Panc1 (cell line): Measurements from ENCODE around the gene SIRPA. TPM values are rescaled to one million over a fixed set of nuclear protein-coding genes. Genes with fewer than 3 reads are reported as not detected.

Experiments used
- ATAC-seq: fragments of 200-7000 bp; cut with Tn5 transposase; 2 replicates; pipeline ENCODE4 v1.9.1; 2020; ENCODE audit warnings: mild to moderate bottlenecking, moderate library complexity
- BruUV-seq: library from RNA; stranded (reverse); fragments of 400-500 nt; replicated peaks from 2 replicates; lab custom pipeline; 2021; lab: Mats Ljungman, UMichigan
- CTCF ChIA-PET: fragments of 300-600 bp; sonication (Branson Sonifier 250); formaldehyde crosslinking; loops from one replicate; lab custom pipeline; 2022; ENCODE audit warnings: antibody characterized with exemption; lab: Charles Lee
- POLR2A ChIA-PET: fragments of 300-600 bp; sonication (Branson Sonifier 250); formaldehyde crosslinking; loops from one replicate; lab custom pipeline; 2022; ENCODE audit warnings: antibody characterized with exemption; lab: Charles Lee
- DNase-seq: peaks from one replicate; pipeline ENCODE4 v3.0.0-alpha.2; 2010; ENCODE audit warnings: low read depth, low spot score
- H3K27ac ChIP-seq: 2 replicates; pipeline ENCODE4 v1.5.1; 2011; ENCODE audit warnings: mild to moderate bottlenecking, low read length, inconsistent platforms
- H3K27me3 ChIP-seq: fragments of 200-500 bp; sonication (Bioruptor generic); 2 replicates; pipeline ENCODE4 v1.6.0; 2014; ENCODE audit warnings: low read length, inconsistent platforms; ENCODE audit not compliant: control insufficient read depth, insufficient read depth
- H3K36me3 ChIP-seq: fragments of 200-500 bp; sonication (Bioruptor generic); 2 replicates; pipeline ENCODE4 v1.5.1; 2014; ENCODE audit warnings: inconsistent platforms, mild to moderate bottlenecking, low read length, moderate library complexity; ENCODE audit not compliant: control insufficient read depth, insufficient read depth
- H3K4me1 ChIP-seq: 2 replicates; pipeline ENCODE4 v1.5.1; 2011; ENCODE audit warnings: inconsistent platforms, mild to moderate bottlenecking, low read length, moderate library complexity; ENCODE audit not compliant: control insufficient read depth, insufficient read depth
- H3K4me3 ChIP-seq, 2 experiments: 2 replicates each; pipeline ENCODE4 v1.5.1; 2011 to 2012; ENCODE audit warnings: low read depth in 2 of 2, low read length in 2 of 2, mild to moderate bottlenecking in 2 of 2, inconsistent platforms in 1 of 2, moderate library complexity in 1 of 2
- H3K9me3 ChIP-seq: fragments of 200-500 bp; sonication (Bioruptor generic); 2 replicates; pipeline ENCODE4 v1.5.1; 2014; ENCODE audit warnings: low read depth, mild to moderate bottlenecking, inconsistent platforms, low read length, moderate library complexity; ENCODE audit not compliant: control insufficient read depth, insufficient read depth
- CTCF ChIP-seq: fragments of 450-650 bp; IDR thresholded peaks from 2 replicates; pipeline ENCODE4 v1.5.1; 2017; ENCODE audit warnings: mild to moderate bottlenecking
- POLR2AphosphoS5 ChIP-seq: IDR thresholded peaks from 2 replicates; pipeline ENCODE4 v1.6.1; 2012; ENCODE audit warnings: mild to moderate bottlenecking, low read depth, low read length, moderate library complexity
- REST ChIP-seq, 2 experiments: IDR thresholded peaks; 2 replicates each; pipeline ENCODE4 v1.6.1; 2011 to 2012; ENCODE audit warnings: low read depth in 2 of 2, control low read depth in 1 of 2, low read length in 1 of 2, mild to moderate bottlenecking in 1 of 2, moderate library complexity in 1 of 2; ENCODE audit not compliant: insufficient read depth in 1 of 2
- SIN3A ChIP-seq: IDR thresholded peaks from 2 replicates; pipeline ENCODE4 v1.6.1; 2012; ENCODE audit warnings: low read depth, mild to moderate bottlenecking, low read length, moderate library complexity, borderline replicate concordance; ENCODE audit not compliant: insufficient read depth
- TCF7L2 ChIP-seq: IDR thresholded peaks from 2 replicates; pipeline ENCODE4 v1.6.1; 2011; ENCODE audit warnings: mild to moderate bottlenecking, low read depth, low read length, inconsistent platforms
- in situ Hi-C: cut with HindIII; loops from 2 replicates; pipeline ENCODE4 v1.10.0; 2016; ENCODE audit warnings: low sequenced_read_pairs, low pct_unique_long_range_greater_than_20kb
- intact Hi-C: fragments of 100-400 bp; cut with micrococcal nuclease; formaldehyde crosslinking; loops from one replicate; pipeline ENCODE4 v1.10.0; 2022; ENCODE audit not compliant: unreplicated experiment
- total RNA-seq: library from RNA; stranded (reverse); gene quantifications from one replicate; pipeline ENCODE4 v1.2.1, GENCODE V29; 2021; ENCODE audit not compliant: unreplicated experiment

The SIRPA gene
- total RNA-seq, 1 experiment from 2014 or later = 2.4 TPM

- Histone ChIP-seq H3K4me1 (no peaks in the 10 kb centered on the region), H3K9me3 (no peaks in the 10 kb centered on the region), H3K27me3 (peaks cover 3% of the 10 kb centered on the region; the same call in 1 of the 2 replicates), H3K4me3 (no peak overlapping the region), H3K36me3 (no peaks in the 10 kb centered on the region), H3K27ac (no peak overlapping the region)
- DNase-seq = no peak
- TF ChIP-seq SIN3A (no peak), REST (IDR thresholded peaks at IDR 0.05; ENCODE audit: insufficient read depth in 1 of 2, low read depth in 2 of 2, low read length in 1 of 2) (no peak), TCF7L2 (no peak), CTCF (no peak), POLR2AphosphoS5 (no peak)
- no peak for ATAC-seq
- intact Hi-C loops = no loop called here
- in situ Hi-C loops = no loop called here
- ChIA-PET POLR2A (no interaction called here), CTCF (no interaction called here)
- no TSS peak for BruUV-seq
These were observed 24.2 kb upstream of the SIRPA start for GRCh38 chr20:1870792-1871550.

GRCh38 chr20:1871807-1872458 is 23.3 kb upstream of the SIRPA start:
- BruUV-seq = no TSS peak
- CTCF ChIA-PET = no interaction called here
- no peak for DNase-seq

More at GRCh38 chr20:1871807-1872458, 23.3 kb upstream of the SIRPA start:
- H3K4me1 ChIP-seq = no peaks in the 10 kb centered on the region
- H3K27ac ChIP-seq = no peak overlapping the region
- in situ Hi-C loops (no loop called here), intact Hi-C loops (no loop called here)
- no peak overlapping the region for H3K4me3 ChIP-seq
- POLR2A ChIA-PET = no interaction called here
- TF ChIP-seq TCF7L2 (no peak), REST (IDR thresholded peaks at IDR 0.05; ENCODE audit: insufficient read depth in 1 of 2, low read depth in 2 of 2, low read length in 1 of 2) (no peak), SIN3A (no peak), POLR2AphosphoS5 (no peak), CTCF (no peak)
- no peaks in the 10 kb centered on the region for H3K27me3 ChIP-seq
- ATAC-seq = no peak
- no peaks in the 10 kb centered on the region for H3K9me3 ChIP-seq
- H3K36me3 ChIP-seq = no peaks in the 10 kb centered on the region
